GM12872 (cell line): Measurements from ENCODE around the gene CD1E.

Experiments used
- CTCF ChIP-seq: IDR thresholded peaks from 3 replicates; pipeline ENCODE4 v1.5.1; 2011; ENCODE audit warnings: low read depth, mild to moderate bottlenecking, low read length, moderate library complexity; ENCODE audit not compliant: insufficient read depth

The CD1E gene

GRCh38 chr1:158354255-158354654, 561 bp downstream of the CD1E start:
- no peak for TF ChIP-seq CTCF

GRCh38 chr1:158355773-158356285, 2.1 kb downstream of the CD1E start:
- TF ChIP-seq CTCF: no peak

- TF ChIP-seq CTCF: no peak
Observed at GRCh38 chr1:158356616-158357015, 2.9 kb downstream of the CD1E start.

- TF ChIP-seq CTCF: no peak
Observed at GRCh38 chr1:158357441-158357840, 3.7 kb downstream of the CD1E start.

GRCh38 chr1:158362482-158362881, 8.8 kb downstream of the CD1E start:
- TF ChIP-seq CTCF: no peak

- TF ChIP-seq CTCF: no peak
Observed at GRCh38 chr1:158362941-158363340, 9.2 kb downstream of the CD1E start.

- no peak for TF ChIP-seq CTCF
Observed at GRCh38 chr1:158366783-158367182, 13.1 kb downstream of the CD1E start.
